SK-N-SH (cell line): ENCODE data around the gene PPP1R37.

Source experiments
- RCOR1 ChIP-seq: fragments of 150-350 bp; IDR thresholded peaks from 2 replicates; pipeline ENCODE4 v1.6.1; 2017; ENCODE audit warnings: antibody characterized with exemption, low read length
- TF ChIP-seq, protein P1 (sequence below): fragments of 200-600 bp; sonication (generic); IDR thresholded peaks from 2 replicates; pipeline ENCODE4 v1.6.1; 2017; ENCODE audit warnings: antibody characterized with exemption, mild to moderate bottlenecking, moderate library complexity

DNA sequence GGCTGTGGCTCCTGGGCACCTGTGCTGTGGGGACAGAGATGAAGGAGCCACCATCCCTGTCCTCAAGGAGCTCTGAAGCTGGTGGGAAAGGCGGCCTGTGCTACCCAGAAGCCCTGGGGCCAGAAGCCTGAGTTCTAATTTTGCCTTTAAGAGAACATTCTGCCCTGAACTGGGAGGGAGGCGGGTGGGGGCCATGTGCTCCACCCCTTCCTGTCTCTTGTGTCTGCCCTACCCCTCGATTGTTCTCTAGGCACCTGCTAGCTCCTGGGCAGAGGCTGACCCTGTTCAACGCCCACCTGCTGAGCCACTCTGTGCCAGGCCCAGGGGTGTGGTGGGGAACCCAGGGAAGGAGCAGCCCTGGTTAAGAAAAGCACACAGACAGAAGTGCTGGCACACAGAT is 79.2 kb downstream of the PPP1R37 start:
- TF ChIP-seq, protein P1, sequence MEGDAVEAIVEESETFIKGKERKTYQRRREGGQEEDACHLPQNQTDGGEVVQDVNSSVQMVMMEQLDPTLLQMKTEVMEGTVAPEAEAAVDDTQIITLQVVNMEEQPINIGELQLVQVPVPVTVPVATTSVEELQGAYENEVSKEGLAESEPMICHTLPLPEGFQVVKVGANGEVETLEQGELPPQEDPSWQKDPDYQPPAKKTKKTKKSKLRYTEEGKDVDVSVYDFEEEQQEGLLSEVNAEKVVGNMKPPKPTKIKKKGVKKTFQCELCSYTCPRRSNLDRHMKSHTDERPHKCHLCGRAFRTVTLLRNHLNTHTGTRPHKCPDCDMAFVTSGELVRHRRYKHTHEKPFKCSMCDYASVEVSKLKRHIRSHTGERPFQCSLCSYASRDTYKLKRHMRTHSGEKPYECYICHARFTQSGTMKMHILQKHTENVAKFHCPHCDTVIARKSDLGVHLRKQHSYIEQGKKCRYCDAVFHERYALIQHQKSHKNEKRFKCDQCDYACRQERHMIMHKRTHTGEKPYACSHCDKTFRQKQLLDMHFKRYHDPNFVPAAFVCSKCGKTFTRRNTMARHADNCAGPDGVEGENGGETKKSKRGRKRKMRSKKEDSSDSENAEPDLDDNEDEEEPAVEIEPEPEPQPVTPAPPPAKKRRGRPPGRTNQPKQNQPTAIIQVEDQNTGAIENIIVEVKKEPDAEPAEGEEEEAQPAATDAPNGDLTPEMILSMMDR: no peak
- no peak for TF ChIP-seq RCOR1
